HEK293T (cell line): ENCODE data around the gene BLOC1S6.

Experiments
- ARNT ChIP-seq: fragments of 450-650 bp; IDR thresholded peaks from 2 replicates; pipeline ENCODE4 v1.6.1; 2017; ENCODE audit warnings: mild to moderate bottlenecking
- FOXK2 ChIP-seq: fragments of 450-650 bp; IDR thresholded peaks from 2 replicates; pipeline ENCODE4 v1.6.1; 2016; ENCODE audit warnings: mild to moderate bottlenecking
- L3MBTL2 ChIP-seq: fragments of 450-650 bp; conservative IDR thresholded peaks from 2 replicates; pipeline ENCODE4 v1.6.1; 2016; ENCODE audit warnings: mild to moderate bottlenecking
- LEF1 ChIP-seq: fragments of 450-650 bp; IDR thresholded peaks from 2 replicates; pipeline ENCODE4 v1.6.1; 2017; ENCODE audit warnings: mild to moderate bottlenecking, borderline replicate concordance
- NFRKB ChIP-seq: fragments of 450-650 bp; IDR thresholded peaks from 2 replicates; pipeline ENCODE4 v1.6.1; 2016; ENCODE audit warnings: mild to moderate bottlenecking, moderate library complexity
- SP1 ChIP-seq: fragments of 450-650 bp; IDR thresholded peaks from 2 replicates; pipeline ENCODE4 v1.6.1; 2017
- TARDBP ChIP-seq: fragments of 450-650 bp; IDR thresholded peaks from 2 replicates; pipeline ENCODE4 v1.6.1; 2016

GRCh38 chr15:45549541-45550220 lies 37.5 kb upstream of the BLOC1S6 start:
- no peak for TF ChIP-seq NFRKB
- no peak for TF ChIP-seq FOXK2
- no peak for TF ChIP-seq SP1
- no peak for TF ChIP-seq ARNT
- TF ChIP-seq L3MBTL2 = no peak
- no peak for TF ChIP-seq TARDBP
- TF ChIP-seq LEF1 = no peak
